Endodermal cell (in vitro differentiated cells): Measurements from ENCODE around the gene DYRK1B. TPM values are rescaled to one million over a fixed set of nuclear protein-coding genes. Genes with fewer than 3 reads are reported as not detected.

Source experiments
- DNase-seq: peaks from one replicate; pipeline ENCODE4 v3.0.0-alpha.2; 2017
- H3K27ac ChIP-seq: 2 replicates; pipeline ENCODE4 v1.5.1; 2013; ENCODE audit warnings: mild to moderate bottlenecking, low read depth, low read length, moderate library complexity
- H3K27me3 ChIP-seq: 2 replicates; pipeline ENCODE4 v1.6.1; 2013; ENCODE audit warnings: mild to moderate bottlenecking, low read length, moderate library complexity; ENCODE audit not compliant: insufficient read depth, control insufficient read depth, poor library complexity, severe bottlenecking
- H3K36me3 ChIP-seq: 2 replicates; pipeline ENCODE4 v1.7.0; 2013; ENCODE audit warnings: mild to moderate bottlenecking, low read length, moderate library complexity; ENCODE audit not compliant: control insufficient read depth, insufficient read depth
- H3K4me1 ChIP-seq: one replicate; pipeline ENCODE4 v1.7.0; 2013; ENCODE audit warnings: low read length; ENCODE audit not compliant: control insufficient read depth, insufficient read depth
- H3K4me3 ChIP-seq: 2 replicates; pipeline ENCODE4 v1.5.1; 2013; ENCODE audit warnings: mild to moderate bottlenecking, low read length, moderate library complexity
- H3K9ac ChIP-seq: 2 replicates; pipeline ENCODE4 v1.6.1; 2013; ENCODE audit warnings: mild to moderate bottlenecking, low read length, moderate library complexity; ENCODE audit not compliant: poor library complexity, severe bottlenecking; ENCODE audit errors: extremely low read depth
- H3K9me3 ChIP-seq: 2 replicates; pipeline ENCODE4 v1.6.1; 2013; ENCODE audit warnings: mild to moderate bottlenecking, low read length, moderate library complexity; ENCODE audit not compliant: control insufficient read depth
- H3K27ac Mint-ChIP-seq: 2 replicates; pipeline ENCODE4 v1.8.0; 2020; ENCODE audit warnings: mixed read lengths
- H3K27me3 Mint-ChIP-seq: 2 replicates; pipeline ENCODE4 v1.8.0; 2021; ENCODE audit warnings: mild to moderate bottlenecking, mixed read lengths; ENCODE audit not compliant: insufficient read depth
- H3K36me3 Mint-ChIP-seq: 2 replicates; pipeline ENCODE4 v1.8.0; 2020; ENCODE audit warnings: low read depth, mixed read lengths
- H3K4me1 Mint-ChIP-seq: 2 replicates; pipeline ENCODE4 v1.8.0; 2020; ENCODE audit warnings: mixed read lengths
- H3K4me3 Mint-ChIP-seq: 2 replicates; pipeline ENCODE4 v1.8.0; 2020; ENCODE audit warnings: mild to moderate bottlenecking, moderate library complexity, mixed read lengths
- H3K9me3 Mint-ChIP-seq: 2 replicates; pipeline ENCODE4 v1.8.0; 2020; ENCODE audit warnings: mild to moderate bottlenecking, mixed read lengths
- WGBS, 2 experiments: methylation state at CpG; one replicate each; pipeline versions ENCODE4 v1.1.5 to v1.1.7; 2013; ENCODE audit warnings: missing lambda C conversion rate in 2 of 2, mixed read lengths in 1 of 2; ENCODE audit not compliant: insufficient coverage in 1 of 2, insufficient read length in 1 of 2; 5-methylcytosine and 5-hydroxymethylcytosine counted together
- total RNA-seq, 2 donors: library from RNA; stranded (reverse); fragmentation: NEBNext Ultra II Directional in 1 of 2; extraction: Animal tissue kit (Norgen Biotek cat#: 25700) in 1 of 2; gene quantifications; 2 replicates in 1 of 2; 3 replicates in 1 of 2; pipeline ENCODE4 v1.2.1, GENCODE V29; 2021
- TF ChIP-seq, protein P1 (sequence below): fragments of 200-600 bp; sonication (generic); conservative IDR thresholded peaks from 2 replicates; pipeline ENCODE4 v1.5.0; 2021; ENCODE audit warnings: antibody characterized with exemption, mild to moderate bottlenecking

The DYRK1B gene
- total RNA-seq, 2 donors from 2014 or later = 21.8 to 37.7 TPM

DNA sequence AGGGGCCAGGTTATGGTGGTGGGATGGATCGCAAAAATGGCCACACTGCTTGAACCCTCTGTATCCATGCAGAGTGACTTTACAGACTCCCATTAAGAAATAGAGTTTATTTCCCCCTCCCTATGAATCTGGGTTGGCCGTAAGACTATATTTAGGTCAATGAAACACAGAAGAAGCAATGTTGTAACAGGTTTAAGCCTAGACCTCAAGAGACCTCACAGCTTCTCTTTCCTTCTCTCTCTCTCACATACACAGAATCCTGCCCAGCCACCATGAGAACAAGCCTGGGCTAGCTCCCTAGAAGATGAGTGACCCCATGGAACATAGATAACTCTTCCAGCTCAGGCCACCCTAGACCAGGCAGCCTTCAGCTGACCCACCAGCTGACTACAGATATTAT, 33.2 kb upstream of the DYRK1B start:
- Mint-ChIP-seq H3K4me1 (peaks cover 6% of the 10 kb centered on the region), H3K4me3 (no peak overlapping the region), H3K27me3 (peaks cover 7% of the 10 kb centered on the region), H3K9me3 (no peaks in the 10 kb centered on the region), H3K36me3 (no peaks in the 10 kb centered on the region), H3K27ac (no peak overlapping the region)
- DNase-seq = no peak
- H3K9me3 ChIP-seq = no peaks in the 10 kb centered on the region
- no peak overlapping the region for H3K4me3 ChIP-seq
- H3K4me1 ChIP-seq = no peaks in the 10 kb centered on the region
- no peak overlapping the region for H3K27ac ChIP-seq
- H3K36me3 ChIP-seq = no peaks in the 10 kb centered on the region
- WGBS, 2 experiments = 100% methylated on average over 2 of the region's 2 CpGs; no CpG with 5 or more reads in 1 of the 2 experiments
- H3K9ac ChIP-seq = no peak overlapping the region
- TF ChIP-seq, protein P1, sequence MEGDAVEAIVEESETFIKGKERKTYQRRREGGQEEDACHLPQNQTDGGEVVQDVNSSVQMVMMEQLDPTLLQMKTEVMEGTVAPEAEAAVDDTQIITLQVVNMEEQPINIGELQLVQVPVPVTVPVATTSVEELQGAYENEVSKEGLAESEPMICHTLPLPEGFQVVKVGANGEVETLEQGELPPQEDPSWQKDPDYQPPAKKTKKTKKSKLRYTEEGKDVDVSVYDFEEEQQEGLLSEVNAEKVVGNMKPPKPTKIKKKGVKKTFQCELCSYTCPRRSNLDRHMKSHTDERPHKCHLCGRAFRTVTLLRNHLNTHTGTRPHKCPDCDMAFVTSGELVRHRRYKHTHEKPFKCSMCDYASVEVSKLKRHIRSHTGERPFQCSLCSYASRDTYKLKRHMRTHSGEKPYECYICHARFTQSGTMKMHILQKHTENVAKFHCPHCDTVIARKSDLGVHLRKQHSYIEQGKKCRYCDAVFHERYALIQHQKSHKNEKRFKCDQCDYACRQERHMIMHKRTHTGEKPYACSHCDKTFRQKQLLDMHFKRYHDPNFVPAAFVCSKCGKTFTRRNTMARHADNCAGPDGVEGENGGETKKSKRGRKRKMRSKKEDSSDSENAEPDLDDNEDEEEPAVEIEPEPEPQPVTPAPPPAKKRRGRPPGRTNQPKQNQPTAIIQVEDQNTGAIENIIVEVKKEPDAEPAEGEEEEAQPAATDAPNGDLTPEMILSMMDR = no peak
- no peaks in the 10 kb centered on the region for H3K27me3 ChIP-seq

DNA sequence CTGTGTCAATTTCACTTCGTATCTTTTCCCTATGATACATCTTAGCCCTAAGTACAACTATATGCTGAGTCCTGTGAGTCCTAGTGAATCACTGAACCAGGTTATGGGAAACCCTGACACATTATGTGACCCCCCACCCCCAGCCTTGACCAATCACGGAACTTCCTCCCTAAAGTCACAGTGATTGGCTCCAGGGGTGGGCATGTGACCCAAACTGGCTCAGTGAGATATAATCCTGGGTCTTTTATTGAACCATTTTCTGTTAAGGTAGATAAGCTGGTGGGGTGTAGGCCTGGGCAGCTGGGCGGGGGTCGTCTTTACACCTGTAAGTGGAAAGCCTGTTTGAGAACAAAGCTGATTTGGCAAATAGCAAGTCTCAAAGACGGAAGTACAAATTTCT, 32.0 kb upstream of the DYRK1B start:
- Histone ChIP-seq H3K9me3 (no peaks in the 10 kb centered on the region), H3K4me3 (no peak overlapping the region), H3K27me3 (no peaks in the 10 kb centered on the region), H3K27ac (no peak overlapping the region), H3K4me1 (no peaks in the 10 kb centered on the region), H3K9ac (no peak overlapping the region), H3K36me3 (no peaks in the 10 kb centered on the region)
- no peaks in the 10 kb centered on the region for H3K36me3 Mint-ChIP-seq
- H3K9me3 Mint-ChIP-seq = no peaks in the 10 kb centered on the region
- no peak overlapping the region for H3K4me3 Mint-ChIP-seq
- H3K4me1 Mint-ChIP-seq = peaks cover 6% of the 10 kb centered on the region
- TF ChIP-seq, protein P1 = no peak
- H3K27me3 Mint-ChIP-seq = peaks cover 7% of the 10 kb centered on the region
- DNase-seq = no peak
- 90 to 100% methylated on average over 2 to 5 of the region's 5 CpGs for WGBS, 2 experiments
- H3K27ac Mint-ChIP-seq = no peak overlapping the region

DNA sequence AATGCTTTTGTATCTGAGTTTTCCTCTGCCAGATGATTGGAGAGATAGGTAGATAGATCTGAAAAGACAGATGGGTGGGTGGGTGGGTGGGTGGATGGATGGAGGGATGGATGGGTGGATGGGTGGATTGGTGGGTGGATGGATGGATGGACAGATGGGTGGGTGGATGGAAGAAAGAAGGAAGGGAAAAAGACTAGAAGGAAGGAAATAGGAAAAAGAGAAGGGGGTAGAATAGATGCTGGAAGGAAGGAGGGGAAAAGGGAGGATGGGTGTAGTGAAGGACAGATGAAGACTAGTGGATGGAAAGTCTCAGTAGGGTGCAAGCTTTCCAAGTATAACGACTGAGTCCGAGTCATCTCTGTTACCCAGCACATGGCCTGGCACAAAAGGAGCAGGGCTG, 31.2 kb upstream of the DYRK1B start:
- Histone ChIP-seq H3K27ac (no peak overlapping the region), H3K4me3 (no peak overlapping the region), H3K4me1 (no peaks in the 10 kb centered on the region), H3K27me3 (no peaks in the 10 kb centered on the region), H3K9ac (no peak overlapping the region), H3K9me3 (no peaks in the 10 kb centered on the region), H3K36me3 (no peaks in the 10 kb centered on the region)
- Mint-ChIP-seq H3K4me1 (peaks cover 4% of the 10 kb centered on the region), H3K9me3 (no peaks in the 10 kb centered on the region), H3K27ac (no peak overlapping the region), H3K27me3 (peaks cover 5% of the 10 kb centered on the region), H3K4me3 (no peak overlapping the region), H3K36me3 (no peaks in the 10 kb centered on the region)
- no peak for DNase-seq
- TF ChIP-seq, protein P1 = no peak
- WGBS, 2 experiments = 83 to 88% methylated on average over 1 to 2 of the region's 2 CpGs
